Stimulated activated naive B cell treated with anti-CD40 and anti-IgM and Interleukin-4, amounts not matched to agents 10 μg/mL and 1 μg/mL and 100 μg/mL, for 72 hours (primary cell): ENCODE results near the gene SLC38A6.
A peak's percentile ranks its signal among the peaks of the same experiment; 100 is the strongest.

Source experiments
- ATAC-seq, 2 donors: fragments of 150-1000 bp; cut with Tn5 transposase; replicated peaks; 2 replicates each; pipeline ENCODE4 v1.10.0; 2021; ENCODE audit warnings: moderate library complexity in 1 of 2
- DNase-seq: peaks from one replicate; pipeline ENCODE4 v3.0.0; 2021
- H3K27ac Mint-ChIP-seq: one replicate; pipeline ENCODE4 v1.8.0; 2022; ENCODE audit warnings: mild to moderate bottlenecking, mixed read lengths
- H3K27me3 Mint-ChIP-seq, 2 donors: one replicate each; pipeline ENCODE4 v1.8.0; 2022; ENCODE audit warnings: mixed read lengths in 2 of 2
- H3K36me3 Mint-ChIP-seq, 2 donors: one replicate each; pipeline ENCODE4 v1.8.0; 2022; ENCODE audit warnings: mixed read lengths in 2 of 2, mild to moderate bottlenecking in 1 of 2
- H3K4me1 Mint-ChIP-seq, 2 donors: one replicate each; pipeline ENCODE4 v1.8.0; 2022; ENCODE audit warnings: mixed read lengths in 2 of 2, mild to moderate bottlenecking in 1 of 2
- H3K4me3 Mint-ChIP-seq, 2 donors: one replicate each; pipeline ENCODE4 v1.8.0; 2022; ENCODE audit warnings: mild to moderate bottlenecking in 2 of 2, mixed read lengths in 2 of 2, moderate library complexity in 1 of 2
- H3K9me3 Mint-ChIP-seq, 2 donors: one replicate each; pipeline ENCODE4 v1.8.0; 2022; ENCODE audit warnings: mixed read lengths in 2 of 2, mild to moderate bottlenecking in 1 of 2

SLC38A6 gene

DNA sequence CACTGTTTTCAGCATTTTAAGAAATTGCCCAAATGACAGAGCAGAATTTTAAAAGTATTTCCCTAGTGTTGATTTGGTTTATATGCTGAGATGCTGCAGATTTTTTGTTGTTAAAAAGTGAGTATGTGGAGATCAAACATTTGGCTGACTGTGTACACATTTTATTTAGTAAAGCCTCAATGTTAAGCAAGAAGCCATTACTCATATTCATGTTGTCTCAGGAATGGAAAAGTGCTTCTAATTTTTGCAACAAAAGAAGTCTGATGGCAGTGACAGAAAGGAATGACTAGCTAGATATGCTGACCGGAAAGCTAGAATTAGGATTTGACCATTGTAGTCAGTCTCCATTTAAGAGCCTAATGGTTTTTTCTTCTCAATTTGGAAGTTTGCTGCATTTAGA lies 22.5 kb downstream of the SLC38A6 start:
- ATAC-seq (no peak), DNase-seq (no peak)
- Mint-ChIP-seq H3K27me3 (no peaks in the 10 kb centered on the region), H3K4me3 (no peak overlapping the region), H3K27ac (no peak overlapping the region), H3K4me1 (no peaks in the 10 kb centered on the region), H3K36me3 (peaks cover 7 to 12% of the 10 kb centered on the region in 2 donors), H3K9me3 (peaks cover 0 to 3% of the 10 kb centered on the region in 2 donors)

DNA sequence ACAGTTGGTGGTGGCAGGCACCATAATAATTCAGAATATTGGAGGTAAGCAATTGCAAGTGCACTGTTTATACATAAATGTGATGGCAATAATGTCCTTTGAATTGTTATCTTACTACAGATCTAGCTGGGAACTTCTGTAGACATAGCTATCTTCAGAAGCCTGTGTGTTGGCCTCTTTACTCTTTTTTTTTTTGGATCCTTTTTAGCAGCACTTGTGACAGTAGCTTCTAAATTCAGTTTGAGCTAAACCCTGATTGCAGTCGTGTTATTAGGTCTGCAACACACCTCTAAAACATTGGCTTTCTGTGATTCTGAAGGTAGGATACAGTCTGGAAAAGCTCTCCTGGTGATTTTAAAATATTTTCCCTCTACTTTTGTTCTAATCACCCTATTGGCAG lies 38.5 kb downstream of the SLC38A6 start:
- no peaks in the 10 kb centered on the region for H3K4me1 Mint-ChIP-seq
- ATAC-seq (no peak), DNase-seq (no peak)
- no peak overlapping the region for H3K4me3 Mint-ChIP-seq
- H3K27me3 Mint-ChIP-seq = no peaks in the 10 kb centered on the region
- no peaks in the 10 kb centered on the region for H3K36me3 Mint-ChIP-seq
- no peaks in the 10 kb centered on the region for H3K9me3 Mint-ChIP-seq
- no peak overlapping the region for H3K27ac Mint-ChIP-seq

DNA sequence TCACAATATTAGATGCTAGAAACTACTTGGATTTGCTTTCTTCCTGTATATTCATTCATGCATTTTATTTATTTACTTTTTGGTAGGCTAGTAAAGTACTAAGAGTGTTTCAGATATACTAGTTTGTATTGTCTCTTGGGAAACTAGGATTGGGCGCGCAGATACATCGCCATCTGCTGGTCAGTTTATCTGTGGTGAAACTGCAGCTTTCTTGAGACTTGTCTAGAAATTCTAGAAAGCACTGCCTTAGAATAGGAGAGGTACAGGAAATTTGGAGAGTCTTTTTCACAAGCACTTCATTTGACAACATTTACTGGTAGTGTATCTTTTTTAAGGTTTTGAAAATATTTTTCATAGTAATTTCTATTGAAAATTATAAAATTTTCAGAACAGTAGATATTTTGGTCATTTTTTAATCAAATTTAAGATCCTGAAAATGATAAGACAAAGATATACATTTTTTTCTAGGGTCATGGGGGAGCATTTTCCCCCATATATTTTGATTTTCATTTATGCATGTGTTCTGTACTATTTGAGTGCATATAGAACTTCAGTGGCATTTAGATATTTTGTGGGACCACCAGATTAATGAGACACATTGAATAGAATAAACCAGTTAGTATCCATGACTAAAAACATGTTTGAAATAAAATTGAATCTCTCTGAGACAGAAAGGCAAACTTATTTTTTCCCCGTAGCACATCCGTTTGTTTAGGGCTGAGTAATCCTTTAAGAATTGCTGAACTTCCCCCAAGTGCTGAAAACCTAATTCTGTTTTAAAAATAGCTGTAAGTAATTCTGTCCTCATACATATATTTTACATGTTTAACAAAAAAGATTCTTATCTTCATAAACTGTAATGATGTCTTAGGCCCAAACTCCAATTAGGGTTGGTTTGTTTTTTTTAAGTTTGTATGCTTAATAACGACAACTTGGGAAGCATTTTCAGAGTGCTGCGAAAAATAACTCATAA lies 44.5 kb downstream of the SLC38A6 start:
- no peak overlapping the region for H3K27ac Mint-ChIP-seq
- no peaks in the 10 kb centered on the region for H3K9me3 Mint-ChIP-seq
- ATAC-seq (peak; percentile 63 to 65), DNase-seq (peak; percentile 28)
- no peaks in the 10 kb centered on the region for H3K27me3 Mint-ChIP-seq
- no peak overlapping the region for H3K4me3 Mint-ChIP-seq
- no peaks in the 10 kb centered on the region for H3K36me3 Mint-ChIP-seq
- H3K4me1 Mint-ChIP-seq = no peaks in the 10 kb centered on the region

DNA sequence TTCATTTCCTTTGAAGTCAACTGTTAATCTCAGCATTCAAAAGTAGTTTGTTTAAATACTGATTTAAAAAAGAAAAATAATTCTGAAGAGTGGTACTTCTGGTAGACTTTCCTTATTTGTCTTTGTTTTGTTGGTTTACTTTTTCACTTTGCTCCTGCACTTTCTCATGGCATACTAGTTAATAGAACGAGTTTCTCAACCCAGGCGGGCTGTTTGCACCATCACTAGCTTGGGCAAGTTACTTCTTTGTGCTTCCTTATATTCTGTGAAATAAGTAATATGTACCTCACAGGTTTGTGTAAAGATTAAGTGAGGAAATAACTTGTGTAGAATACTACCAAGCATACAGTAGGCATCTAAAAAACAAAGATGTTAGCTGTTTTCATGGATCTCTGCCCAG lies 45.5 kb downstream of the SLC38A6 start:
- no peak for DNase-seq
- no peak overlapping the region for H3K27ac Mint-ChIP-seq
- H3K27me3 Mint-ChIP-seq = no peaks in the 10 kb centered on the region
- no peaks in the 10 kb centered on the region for H3K4me1 Mint-ChIP-seq
- no peak for ATAC-seq
- no peaks in the 10 kb centered on the region for H3K36me3 Mint-ChIP-seq
- no peaks in the 10 kb centered on the region for H3K9me3 Mint-ChIP-seq
- H3K4me3 Mint-ChIP-seq = no peak overlapping the region

DNA sequence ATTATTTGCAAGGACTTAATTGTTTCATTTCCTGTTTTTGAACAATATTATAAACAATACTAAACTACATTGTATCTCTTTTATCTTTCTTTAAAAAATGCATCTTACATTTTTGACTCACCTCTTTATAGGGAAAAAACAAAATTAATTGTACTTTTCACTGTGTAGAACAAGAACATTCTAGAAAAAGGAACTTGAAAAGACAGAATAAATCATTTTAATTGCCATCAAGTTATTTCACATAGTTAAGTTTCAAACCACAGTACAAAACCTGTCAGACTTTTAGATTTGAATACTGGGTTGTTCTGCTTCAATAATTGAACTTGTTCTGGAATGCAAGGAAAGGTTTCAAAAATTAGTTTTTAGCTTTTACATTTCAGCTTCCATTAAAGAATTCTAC lies 50.0 kb downstream of the SLC38A6 start:
- ATAC-seq (no peak), DNase-seq (no peak)
- H3K9me3 Mint-ChIP-seq = no peaks in the 10 kb centered on the region
- peaks cover 7 to 10% of the 10 kb centered on the region in 2 donors for H3K4me1 Mint-ChIP-seq
- no peak overlapping the region for H3K4me3 Mint-ChIP-seq
- H3K27me3 Mint-ChIP-seq = no peaks in the 10 kb centered on the region
- no peak overlapping the region for H3K27ac Mint-ChIP-seq
- no peaks in the 10 kb centered on the region for H3K36me3 Mint-ChIP-seq

DNA sequence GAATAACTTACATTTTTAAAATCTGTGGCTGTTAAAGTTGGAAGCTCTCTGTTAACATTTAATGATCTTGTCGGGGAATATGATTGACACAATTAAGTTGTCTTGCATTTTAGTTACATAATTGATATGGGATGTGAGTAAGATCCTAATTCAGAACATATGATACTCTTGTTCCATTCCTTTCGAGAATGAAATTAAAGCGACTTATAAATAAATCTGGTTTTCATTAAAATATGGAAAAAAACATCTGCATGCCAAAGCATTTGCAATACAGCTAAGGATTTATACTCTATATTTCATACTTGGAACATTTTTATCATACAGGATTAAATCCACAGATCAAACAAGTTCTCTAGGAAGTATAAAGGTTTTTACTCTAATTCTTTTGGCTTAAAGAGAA lies 52.0 kb downstream of the SLC38A6 start:
- DNase-seq (no peak), ATAC-seq (no peak)
- no peaks in the 10 kb centered on the region for H3K9me3 Mint-ChIP-seq
- no peak overlapping the region for H3K27ac Mint-ChIP-seq
- H3K27me3 Mint-ChIP-seq = no peaks in the 10 kb centered on the region
- H3K4me3 Mint-ChIP-seq = no peak overlapping the region
- H3K36me3 Mint-ChIP-seq = no peaks in the 10 kb centered on the region
- peaks cover 7 to 10% of the 10 kb centered on the region in 2 donors for H3K4me1 Mint-ChIP-seq

DNA sequence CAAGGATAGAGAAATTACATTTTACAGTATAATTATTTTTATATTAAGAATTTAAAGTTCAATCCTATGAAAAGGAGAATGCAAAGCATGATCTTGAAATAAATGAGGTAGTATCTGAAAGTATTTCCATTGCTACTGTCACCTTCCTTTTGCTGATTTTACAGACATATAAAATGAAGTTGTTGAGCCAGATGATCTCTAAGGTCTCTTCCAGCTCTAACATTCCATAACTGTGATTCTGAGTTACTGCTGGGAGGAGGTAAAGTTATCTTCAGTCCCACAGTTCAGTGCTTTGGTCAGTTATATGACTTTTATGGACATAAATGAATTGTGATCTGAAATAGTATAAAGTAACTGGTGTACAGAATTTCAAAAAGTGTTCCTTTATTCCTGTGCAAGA lies 52.8 kb downstream of the SLC38A6 start:
- Mint-ChIP-seq H3K27ac (no peak overlapping the region), H3K4me3 (no peak overlapping the region), H3K4me1 (peaks cover 7 to 10% of the 10 kb centered on the region in 2 donors), H3K27me3 (no peaks in the 10 kb centered on the region), H3K9me3 (no peaks in the 10 kb centered on the region), H3K36me3 (no peaks in the 10 kb centered on the region)
- no peak for DNase-seq
- no peak for ATAC-seq

DNA sequence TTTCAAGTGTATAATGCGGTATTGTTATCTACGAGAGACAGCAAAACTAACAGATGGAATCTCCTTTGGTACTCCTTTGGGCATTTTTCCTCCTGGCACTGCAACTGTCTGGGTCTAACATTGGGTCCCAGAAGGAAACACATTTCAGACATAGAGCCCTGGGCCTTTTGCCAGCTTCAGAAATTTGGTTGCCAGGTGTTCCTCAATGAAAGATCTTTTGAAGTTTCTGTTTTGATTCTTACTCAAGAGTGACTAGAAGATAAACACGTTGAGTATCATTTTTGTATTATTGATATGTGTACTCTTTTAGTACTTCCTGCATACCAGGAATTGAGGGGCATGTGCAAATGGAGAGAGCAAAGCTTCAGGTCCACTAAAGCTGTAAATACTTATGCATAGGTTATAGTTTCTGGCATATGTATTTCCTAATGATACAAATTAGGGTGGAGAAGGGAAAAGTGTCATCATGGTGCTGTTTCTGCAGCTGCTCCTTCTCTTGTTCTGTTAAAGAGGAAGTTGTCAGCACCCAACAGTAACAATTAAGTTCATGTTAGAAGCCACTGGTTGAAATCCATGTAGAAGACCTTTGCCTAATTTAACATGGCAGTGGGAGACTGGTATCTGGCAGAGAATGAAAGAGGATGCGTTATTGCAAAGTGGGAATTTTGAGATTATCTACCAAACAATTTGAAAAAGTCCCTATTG lies 53.5 kb downstream of the SLC38A6 start:
- DNase-seq = no peak
- no peaks in the 10 kb centered on the region for H3K36me3 Mint-ChIP-seq
- H3K27ac Mint-ChIP-seq = peak overlapping the region; percentile 25
- H3K9me3 Mint-ChIP-seq = no peaks in the 10 kb centered on the region
- H3K4me1 Mint-ChIP-seq = peaks cover 7 to 10% of the 10 kb centered on the region in 2 donors
- peak; percentile 27 to 29 for ATAC-seq
- H3K4me3 Mint-ChIP-seq = peak overlapping the region in 1 of 2 donors; percentile 17
- H3K27me3 Mint-ChIP-seq = no peaks in the 10 kb centered on the region

DNA sequence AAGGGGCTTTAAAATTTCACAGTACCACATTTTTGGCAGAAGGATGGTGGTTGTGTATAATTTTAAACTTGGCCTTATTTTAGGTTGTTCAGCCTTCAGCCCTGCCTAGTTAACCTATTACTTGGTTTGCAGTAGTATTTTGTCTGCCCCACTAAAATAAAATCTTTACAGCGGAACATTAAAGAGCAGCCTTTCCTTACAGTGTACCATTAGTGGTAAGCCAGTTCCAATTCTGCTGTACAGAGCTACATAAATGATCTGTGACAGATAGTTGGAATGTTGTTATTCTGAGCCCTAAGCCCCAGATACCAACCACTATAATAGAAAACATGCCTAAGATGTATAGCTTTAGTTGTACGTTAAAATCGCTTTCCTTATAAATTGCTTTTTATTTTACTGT lies 56.2 kb downstream of the SLC38A6 start:
- Mint-ChIP-seq H3K9me3 (no peaks in the 10 kb centered on the region), H3K4me1 (peaks cover 7 to 10% of the 10 kb centered on the region in 2 donors), H3K27ac (no peak overlapping the region), H3K27me3 (no peaks in the 10 kb centered on the region), H3K4me3 (no peak overlapping the region), H3K36me3 (no peaks in the 10 kb centered on the region)
- DNase-seq (no peak), ATAC-seq (no peak)

DNA sequence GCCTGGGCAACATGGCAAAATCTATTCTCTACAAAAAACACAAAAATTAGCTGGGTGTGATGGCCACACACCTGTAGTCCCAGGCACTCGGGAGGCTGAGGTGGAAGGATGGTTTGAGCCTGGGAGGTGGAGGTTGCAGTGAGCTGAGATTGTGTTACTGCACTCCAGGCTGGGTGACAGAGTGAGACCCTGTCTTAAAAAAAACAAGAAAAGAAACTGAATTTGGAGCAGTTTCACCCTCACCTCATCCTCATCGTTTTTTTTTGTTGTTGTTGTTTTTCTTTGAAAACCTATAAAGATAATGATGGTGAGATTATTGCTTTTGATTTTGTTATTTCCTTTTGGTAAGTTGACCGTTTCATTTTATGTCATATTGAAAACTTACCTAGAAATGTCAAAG lies 60.7 kb downstream of the SLC38A6 start:
- H3K36me3 Mint-ChIP-seq = no peaks in the 10 kb centered on the region
- no peaks in the 10 kb centered on the region for H3K4me1 Mint-ChIP-seq
- H3K4me3 Mint-ChIP-seq = no peak overlapping the region
- no peak overlapping the region for H3K27ac Mint-ChIP-seq
- H3K27me3 Mint-ChIP-seq = no peaks in the 10 kb centered on the region
- ATAC-seq (no peak), DNase-seq (no peak)
- H3K9me3 Mint-ChIP-seq = no peaks in the 10 kb centered on the region

DNA sequence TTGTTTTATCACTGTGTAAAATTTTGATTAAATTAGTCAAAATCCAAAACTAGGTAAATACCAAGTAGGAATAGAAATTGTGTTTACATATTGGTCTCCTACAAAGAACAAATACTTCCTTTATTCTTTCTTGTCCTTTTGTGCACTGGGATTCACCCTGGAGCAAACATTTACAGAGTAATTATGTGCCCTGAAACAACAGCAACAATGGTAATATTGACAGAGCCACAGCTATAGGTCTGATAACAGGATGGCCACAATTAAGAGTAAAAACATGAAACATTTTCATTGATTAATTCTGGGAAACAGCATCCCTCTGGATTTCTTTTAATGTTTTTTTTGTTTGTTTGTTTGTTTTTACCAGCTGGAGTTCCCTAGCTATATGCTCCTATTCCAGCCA lies 61.2 kb downstream of the SLC38A6 start:
- Mint-ChIP-seq H3K27me3 (no peaks in the 10 kb centered on the region), H3K27ac (no peak overlapping the region), H3K4me1 (no peaks in the 10 kb centered on the region), H3K9me3 (no peaks in the 10 kb centered on the region), H3K36me3 (no peaks in the 10 kb centered on the region), H3K4me3 (no peak overlapping the region)
- no peak for ATAC-seq
- DNase-seq = no peak

DNA sequence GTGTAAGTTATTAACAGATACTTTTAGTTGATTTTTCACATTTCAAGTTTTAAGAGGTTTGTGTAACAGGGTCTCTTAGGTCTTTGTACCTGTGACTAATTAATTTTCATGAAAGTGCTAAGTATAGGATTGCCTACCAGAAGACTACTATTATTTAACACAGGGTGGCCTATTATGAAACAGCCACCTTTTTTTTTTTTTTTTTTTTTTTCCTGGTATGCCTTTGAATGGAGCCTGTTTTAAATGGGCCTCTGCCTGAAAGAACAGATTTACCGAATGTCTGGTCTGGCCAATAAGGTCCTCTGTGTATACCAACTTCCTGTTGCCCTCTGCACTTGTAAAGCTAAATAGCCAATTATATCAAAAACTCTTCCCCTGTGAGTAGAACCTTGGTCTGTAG lies 62.5 kb downstream of the SLC38A6 start:
- Mint-ChIP-seq H3K9me3 (no peaks in the 10 kb centered on the region), H3K4me1 (no peaks in the 10 kb centered on the region), H3K27me3 (no peaks in the 10 kb centered on the region), H3K27ac (no peak overlapping the region), H3K4me3 (no peak overlapping the region), H3K36me3 (no peaks in the 10 kb centered on the region)
- ATAC-seq = no peak
- DNase-seq = no peak

DNA sequence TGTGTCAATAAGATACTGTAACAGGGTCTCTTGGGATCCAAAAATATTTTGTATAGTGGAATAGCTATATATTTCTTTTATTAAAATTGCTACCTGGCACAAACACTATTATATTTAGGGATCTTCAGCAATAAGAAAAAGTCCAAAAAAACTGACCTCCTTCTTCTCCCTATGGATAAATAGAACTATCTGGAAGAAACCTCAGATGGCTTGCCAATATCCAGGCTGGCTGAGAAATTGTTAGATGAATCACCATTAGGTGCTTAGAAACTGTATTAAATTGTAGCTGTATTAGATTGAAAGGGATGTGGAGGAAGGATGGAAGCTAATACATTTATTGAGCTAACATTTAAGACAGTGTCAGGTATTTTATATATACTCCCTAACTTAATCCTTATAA lies 66.0 kb downstream of the SLC38A6 start:
- ATAC-seq (no peak), DNase-seq (no peak)
- H3K27ac Mint-ChIP-seq = no peak overlapping the region
- H3K36me3 Mint-ChIP-seq = no peaks in the 10 kb centered on the region
- H3K4me3 Mint-ChIP-seq = no peak overlapping the region
- H3K27me3 Mint-ChIP-seq = no peaks in the 10 kb centered on the region
- H3K4me1 Mint-ChIP-seq = no peaks in the 10 kb centered on the region
- no peaks in the 10 kb centered on the region for H3K9me3 Mint-ChIP-seq

DNA sequence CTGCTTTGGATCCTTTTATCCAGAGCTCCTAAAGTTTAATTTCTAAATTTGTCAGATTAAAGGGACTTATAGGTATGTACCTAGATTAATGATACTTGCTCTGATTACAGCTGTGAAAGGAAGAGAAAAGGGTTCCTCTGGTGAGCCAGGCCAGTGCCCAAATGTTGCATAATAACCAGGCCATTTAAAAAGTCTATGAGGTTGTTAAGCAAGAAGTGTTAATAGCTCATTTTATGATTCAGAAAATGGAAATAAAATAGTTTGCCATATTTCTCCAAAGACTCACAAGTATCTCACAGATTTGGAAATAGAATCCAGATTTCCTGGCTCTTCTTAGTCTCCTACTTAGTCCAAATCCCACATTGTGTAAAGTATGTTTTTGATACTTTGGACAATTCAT lies 67.6 kb downstream of the SLC38A6 start:
- H3K4me3 Mint-ChIP-seq = no peak overlapping the region
- no peaks in the 10 kb centered on the region for H3K4me1 Mint-ChIP-seq
- DNase-seq (no peak), ATAC-seq (no peak)
- peaks cover 1 to 7% of the 10 kb centered on the region in 2 donors for H3K9me3 Mint-ChIP-seq
- no peak overlapping the region for H3K27ac Mint-ChIP-seq
- no peaks in the 10 kb centered on the region for H3K27me3 Mint-ChIP-seq
- peaks cover 9% of the 10 kb centered on the region in 2 donors for H3K36me3 Mint-ChIP-seq

DNA sequence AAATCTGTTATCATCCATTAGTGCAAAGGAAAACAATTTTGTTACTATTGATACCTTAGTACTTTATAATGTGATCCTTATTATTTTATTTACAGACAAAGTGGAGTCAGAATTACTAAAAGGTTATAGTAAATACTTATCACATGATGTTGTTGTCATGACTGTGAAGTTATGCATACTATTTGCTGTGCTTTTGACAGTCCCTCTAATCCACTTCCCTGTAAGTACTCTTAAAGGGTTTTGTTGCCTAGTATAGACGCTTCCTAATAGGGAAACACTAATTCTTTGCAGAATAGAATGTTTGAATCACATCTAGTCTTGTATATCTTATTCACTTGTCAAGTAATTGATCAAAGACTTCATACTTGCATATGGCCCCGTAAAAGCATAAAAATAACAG lies 69.4 kb downstream of the SLC38A6 start:
- Mint-ChIP-seq H3K27ac (no peak overlapping the region), H3K4me1 (no peaks in the 10 kb centered on the region), H3K9me3 (peaks cover 7% of the 10 kb centered on the region in 2 donors), H3K4me3 (no peak overlapping the region), H3K36me3 (peaks cover 19 to 22% of the 10 kb centered on the region in 2 donors), H3K27me3 (no peaks in the 10 kb centered on the region)
- ATAC-seq = no peak
- no peak for DNase-seq
